HUDEP-2 (cell line): ENCODE data around the gene CLCNKB.

ENCODE experiments used
- DNase-seq, 76 experiments: peaks; one replicate each; lab custom pipeline; 2025; ENCODE audit not compliant: unreplicated experiment in 76 of 76; lab: John Stamatoyannopoulos, UW

The CLCNKB gene

GRCh38 chr1:16090076-16090826 is 46.7 kb downstream of the CLCNKB start:
- DNase-seq = no peak

DNA sequence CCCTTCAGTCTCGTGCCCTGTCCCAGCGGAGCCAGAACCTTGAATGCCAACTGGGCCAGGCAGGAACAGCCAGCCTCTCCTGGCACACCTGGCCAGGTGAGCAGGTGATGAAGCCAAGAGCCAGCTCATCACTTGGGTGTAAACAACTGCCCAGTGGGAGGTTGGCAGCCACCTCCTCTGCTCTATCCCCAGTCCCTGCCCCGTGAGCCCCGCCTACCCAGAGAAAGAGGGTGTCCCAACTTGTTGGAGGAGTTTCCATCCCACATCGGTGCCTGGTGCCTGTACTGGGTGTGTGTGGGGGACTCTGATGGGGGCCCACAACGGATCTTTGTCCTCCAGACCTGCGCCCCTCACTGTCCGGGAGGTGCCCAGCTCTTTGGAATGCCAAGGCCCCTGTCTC is 47.7 kb downstream of the CLCNKB start:
- DNase-seq = no peak

DNA sequence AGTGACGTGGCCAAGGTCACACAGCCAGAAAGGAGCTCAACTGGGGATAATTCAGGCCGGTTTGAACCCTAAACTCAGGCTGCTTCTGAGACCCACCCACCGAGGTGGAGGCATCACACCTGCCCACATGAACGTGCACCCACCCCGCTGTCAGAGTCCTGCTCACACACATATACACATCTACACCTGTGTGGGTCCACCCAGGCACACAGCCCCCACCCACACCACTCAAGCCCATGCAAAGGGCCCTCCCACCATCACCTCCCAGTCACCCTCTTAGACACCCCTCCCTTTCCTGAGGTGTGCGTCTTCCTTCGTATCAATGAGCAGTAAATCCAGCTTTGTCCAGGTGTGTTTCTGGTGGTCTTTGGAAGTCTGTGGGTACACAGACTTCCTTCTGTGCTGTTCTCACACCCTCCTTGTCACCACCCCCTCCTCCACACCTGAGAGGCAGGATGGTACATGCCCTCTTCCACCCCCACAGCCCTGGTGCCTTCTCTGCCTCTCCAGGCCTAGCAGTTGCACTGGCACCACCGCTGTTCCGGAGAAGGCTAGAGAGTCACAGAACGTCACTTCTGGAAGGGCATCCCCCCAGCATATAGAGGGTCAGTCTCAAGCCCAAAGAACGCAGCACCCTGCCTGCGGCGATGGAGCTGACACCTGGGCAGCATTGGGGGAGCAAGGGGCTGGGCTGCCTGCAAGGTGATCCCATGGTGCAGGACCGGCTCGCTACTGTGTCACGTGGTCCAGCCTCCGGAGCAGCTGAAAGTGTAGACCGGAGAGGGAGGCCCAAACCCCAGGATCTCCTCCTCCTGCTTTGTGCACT is 48.7 kb downstream of the CLCNKB start:
- DNase-seq = no peak

DNA sequence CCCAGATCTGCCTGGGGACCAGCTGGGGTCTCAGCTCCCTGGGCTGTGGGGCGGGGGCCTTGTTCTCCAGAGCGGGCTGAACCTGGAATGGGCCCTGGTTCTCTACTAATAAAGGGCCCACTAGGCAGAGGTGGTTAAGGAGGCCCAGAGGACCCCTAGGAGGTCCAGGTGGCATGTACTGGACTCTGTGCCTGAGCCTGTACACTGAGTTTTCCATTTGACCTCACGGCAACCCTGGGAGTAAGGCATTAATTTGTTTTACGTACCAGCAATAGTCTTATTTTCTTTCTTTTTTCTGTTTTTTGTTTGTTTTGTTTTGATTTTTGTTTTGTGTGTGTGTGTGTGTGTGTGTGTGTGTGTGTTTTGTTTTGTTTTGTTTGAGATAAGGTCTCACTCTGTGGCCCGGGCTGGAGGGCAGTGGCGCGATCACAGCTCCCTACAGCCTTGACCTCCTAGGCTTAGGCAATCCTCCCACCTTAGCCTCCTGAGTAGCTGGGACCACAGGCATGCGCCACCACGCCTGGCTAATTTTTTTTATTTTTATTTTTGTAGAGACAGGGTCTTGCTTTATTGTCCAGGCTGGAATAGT is 49.4 kb downstream of the CLCNKB start:
- no peak for DNase-seq

GRCh38 chr1:16093611-16094010 is 50.0 kb downstream of the CLCNKB start:
- no peak for DNase-seq

- DNase-seq = no peak
Observed at GRCh38 chr1:16094453-16095158, 51.0 kb downstream of the CLCNKB start.

DNA sequence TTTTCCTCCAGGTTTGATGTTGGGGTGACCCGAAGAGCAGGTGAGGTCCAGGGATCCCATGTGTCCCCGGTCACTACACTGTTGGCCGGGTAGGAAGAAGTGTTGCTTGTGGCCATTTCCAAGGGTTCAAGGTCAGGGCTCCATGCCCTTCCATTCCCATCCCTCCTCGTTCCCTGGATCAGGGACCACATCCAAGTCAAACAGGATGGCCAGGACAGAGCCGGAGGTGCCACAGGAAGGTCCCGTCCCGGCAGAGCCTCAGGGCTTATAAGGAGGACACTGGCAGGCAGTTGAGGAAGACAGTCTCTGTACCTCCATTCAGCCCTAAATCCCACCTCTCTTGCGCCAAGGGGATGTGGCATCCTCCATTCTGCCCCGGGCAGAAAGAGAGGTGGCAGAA is 51.9 kb downstream of the CLCNKB start:
- DNase-seq = no peak

DNA sequence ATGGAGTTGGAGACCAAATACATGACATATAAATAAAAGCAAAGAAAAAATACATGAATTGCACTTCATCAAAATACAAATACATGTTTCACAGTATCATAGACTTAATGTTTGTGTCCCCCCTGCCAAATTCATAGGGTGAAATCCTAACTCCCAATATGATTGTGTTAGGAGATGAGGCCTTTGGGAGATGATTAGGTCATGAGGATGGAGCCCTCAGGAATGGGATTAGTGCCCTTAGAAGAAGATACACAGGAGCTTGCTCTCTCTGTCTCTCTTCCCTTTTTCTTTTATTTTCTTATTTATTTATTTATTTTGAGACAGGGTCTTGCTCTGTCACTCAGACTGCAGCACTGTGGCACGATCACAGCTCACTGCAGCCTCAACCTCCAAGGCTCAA is 55.8 kb downstream of the CLCNKB start:
- no peak for DNase-seq

GRCh38 chr1:16101623-16102022 is 58.0 kb downstream of the CLCNKB start:
- no peak for DNase-seq
